ENCODE data around the gene TTBK1. TPM values are rescaled to one million over a fixed set of nuclear protein-coding genes. Genes with fewer than 3 reads are reported as not detected.

Gene TTBK1
- polyA plus RNA-seq, 1 donor from 2014 or later: 4.2 TPM

GRCh38 chr6:43203029-43203717 lies 40.1 kb upstream of the TTBK1 start (continued):
- TF ChIP-seq CTCF (IDR thresholded peaks at IDR 0.05; ENCODE audit: poor library complexity, severe bottlenecking): no peak

- Histone ChIP-seq H3K4me2 (ENCODE audit: low read length) (no peak overlapping the region), H3K36me3 (ENCODE audit: insufficient read depth, low read length) (no peaks in the 10 kb centered on the region), H3K9me3 (ENCODE audit: low read length) (no peaks in the 10 kb centered on the region), H3K27me3 (ENCODE audit: insufficient read depth, low read depth, low read length) (no peaks in the 10 kb centered on the region), H3K79me2 (replicated peaks; ENCODE audit: insufficient read depth, low read length) (no peaks in the 10 kb centered on the region), H2AFZ (ENCODE audit: low read depth, low read length) (no peak overlapping the region), H4K20me1 (ENCODE audit: insufficient read depth) (no peaks in the 10 kb centered on the region), H3K27ac (ENCODE audit: low read length) (no peak overlapping the region), H3K9me2 (ENCODE audit: insufficient read depth, low read length) (no peaks in the 10 kb centered on the region), H3K4me3 (ENCODE audit: low read length) (no peak overlapping the region), H3F3A (ENCODE audit: insufficient read depth, low read length, poor library complexity, severe bottlenecking) (no peaks in the 10 kb centered on the region), H3K9ac (ENCODE audit: low read length) (no peak overlapping the region)
- no peak for TF ChIP-seq EP300 (conservative IDR thresholded peaks at IDR 0.05; ENCODE audit: poor library complexity, severe bottlenecking)
- TF ChIP-seq EZH2 (IDR thresholded peaks at IDR 0.05; ENCODE audit: borderline replicate concordance, insufficient read depth, low read length, poor library complexity, severe bottlenecking): no peak
- TF ChIP-seq TAF1 (IDR thresholded peaks at IDR 0.05; ENCODE audit: low read depth): no peak
- TF ChIP-seq REST (IDR thresholded peaks at IDR 0.05; ENCODE audit: borderline replicate concordance): no peak
- no peak for TF ChIP-seq POLR2AphosphoS5 (IDR thresholded peaks at IDR 0.05)
These were observed 39.6 kb upstream of the TTBK1 start for GRCh38 chr6:43203718-43204095.

GRCh38 chr6:43204271-43205105 lies 38.8 kb upstream of the TTBK1 start:
- H3K79me2 ChIP-seq (replicated peaks; ENCODE audit: insufficient read depth, low read length): no peaks in the 10 kb centered on the region
- H3K27ac ChIP-seq (ENCODE audit: low read length): no peak overlapping the region
- H3K9ac ChIP-seq (ENCODE audit: low read length): no peak overlapping the region
- no peaks in the 10 kb centered on the region for H3K27me3 ChIP-seq (ENCODE audit: insufficient read depth, low read depth, low read length)
- no peaks in the 10 kb centered on the region for H3F3A ChIP-seq (ENCODE audit: insufficient read depth, low read length, poor library complexity, severe bottlenecking)
- no peak overlapping the region for H3K4me2 ChIP-seq (ENCODE audit: low read length)
- no peaks in the 10 kb centered on the region for H3K36me3 ChIP-seq (ENCODE audit: insufficient read depth, low read length)
- H3K9me2 ChIP-seq (ENCODE audit: insufficient read depth, low read length): no peaks in the 10 kb centered on the region
- no peaks in the 10 kb centered on the region for H3K9me3 ChIP-seq (ENCODE audit: low read length)
- no peaks in the 10 kb centered on the region for H4K20me1 ChIP-seq (ENCODE audit: insufficient read depth)
- H2AFZ ChIP-seq (ENCODE audit: low read depth, low read length): no peak overlapping the region
- no peak overlapping the region for H3K4me3 ChIP-seq (ENCODE audit: low read length)
- TF ChIP-seq EZH2 (IDR thresholded peaks at IDR 0.05; ENCODE audit: borderline replicate concordance, insufficient read depth, low read length, poor library complexity, severe bottlenecking): no peak
- TF ChIP-seq EP300 (conservative IDR thresholded peaks at IDR 0.05; ENCODE audit: poor library complexity, severe bottlenecking): no peak
- TF ChIP-seq MXI1 (conservative IDR thresholded peaks at IDR 0.05; ENCODE audit: poor library complexity, severe bottlenecking): no peak
- no peak for TF ChIP-seq TAF1 (IDR thresholded peaks at IDR 0.05; ENCODE audit: low read depth)
- TF ChIP-seq SMC3 (conservative IDR thresholded peaks at IDR 0.05; ENCODE audit: poor library complexity): no peak
- no peak for TF ChIP-seq POLR2AphosphoS5 (IDR thresholded peaks at IDR 0.05)
- TF ChIP-seq REST (IDR thresholded peaks at IDR 0.05; ENCODE audit: borderline replicate concordance): no peak
- no peak for TF ChIP-seq RAD21 (conservative IDR thresholded peaks at IDR 0.05)
- no peak for TF ChIP-seq CTCF (IDR thresholded peaks at IDR 0.05; ENCODE audit: poor library complexity, severe bottlenecking)

Data from neural cell (in vitro differentiated cells).